ENCODE results near the gene WRAP73.

- TF ChIP-seq TCF12 (IDR thresholded peaks at IDR 0.05; ENCODE audit: low read depth): no peak
- TF ChIP-seq FOXM1 (IDR thresholded peaks at IDR 0.05; ENCODE audit: borderline replicate concordance, low read depth): no peak
- no peak for TF ChIP-seq REST (IDR thresholded peaks at IDR 0.05; ENCODE audit: low read depth)
- no peak for TF ChIP-seq CREB1 (IDR thresholded peaks at IDR 0.05; ENCODE audit: low read depth)
- no peak for TF ChIP-seq EGR1 (IDR thresholded peaks at IDR 0.05)
- TF ChIP-seq MAX (IDR thresholded peaks at IDR 0.05): no peak
- TF ChIP-seq EP300 (IDR thresholded peaks at IDR 0.05; ENCODE audit: borderline replicate concordance): no peak
Measured at GRCh38 chr1:3662080-3662671, 12.3 kb upstream of the WRAP73 start.

Data from Ishikawa (cell line).